CD8-positive, alpha-beta memory T cell (primary cell): ENCODE results near the gene IGF2R. TPM values are rescaled to one million over a fixed set of nuclear protein-coding genes. Genes with fewer than 3 reads are reported as not detected.
"Not testable (repeated sequence)": the region's sequence is repeated elsewhere in the genome, so short reads cannot be mapped to it uniquely, and the experiment has no call there.

Source experiments
- CTCF ChIA-PET: fragments of 350-600 bp; sonication (Branson Sonifier 250); formaldehyde crosslinking; loops from one replicate; lab custom pipeline; 2021; ENCODE audit warnings: antibody characterized with exemption; lab: Charles Lee
- POLR2A ChIA-PET: fragments of 350-600 bp; sonication (Branson Sonifier 250); formaldehyde crosslinking; loops from one replicate; lab custom pipeline; 2021; ENCODE audit warnings: antibody characterized with exemption; lab: Charles Lee
- DNase-seq, 5 donors: peaks; one replicate each; pipeline versions ENCODE4 v3.0.0 to v3.0.0-alpha.2; 2020 to 2022; ENCODE audit warnings: mixed read lengths in 1 of 5
- H3K27ac ChIP-seq: one replicate; pipeline ENCODE4 v1.7.0; 2013; ENCODE audit warnings: low read depth, mild to moderate bottlenecking, low read length, moderate library complexity
- H3K27me3 ChIP-seq: 2 replicates; pipeline ENCODE4 v1.7.0; 2013; ENCODE audit warnings: low read length, mild to moderate bottlenecking; ENCODE audit not compliant: insufficient read depth, poor library complexity, severe bottlenecking
- H3K36me3 ChIP-seq: 2 replicates; pipeline ENCODE4 v1.7.0; 2013; ENCODE audit warnings: mild to moderate bottlenecking, low read length, moderate library complexity; ENCODE audit not compliant: insufficient read depth
- H3K4me1 ChIP-seq: 2 replicates; pipeline ENCODE4 v1.7.0; 2013; ENCODE audit warnings: mild to moderate bottlenecking, low read length, moderate library complexity; ENCODE audit not compliant: insufficient read depth
- H3K4me3 ChIP-seq: 2 replicates; pipeline ENCODE4 v1.7.0; 2013; ENCODE audit warnings: mild to moderate bottlenecking, low read length
- H3K9me3 ChIP-seq: 2 replicates; pipeline ENCODE4 v1.7.0; 2013; ENCODE audit warnings: mild to moderate bottlenecking, low read length
- H3K27ac Mint-ChIP-seq, 8 donors: one replicate each; pipeline ENCODE4 v1.8.0; 2020 to 2021; ENCODE audit warnings: mixed read lengths in 8 of 8, mild to moderate bottlenecking in 6 of 8, inconsistent platforms in 3 of 8, moderate library complexity in 3 of 8
- H3K27me3 Mint-ChIP-seq, 2 donors: one replicate each; pipeline ENCODE4 v1.8.0; 2020 to 2021; ENCODE audit warnings: mixed read lengths in 2 of 2, mild to moderate bottlenecking in 1 of 2, moderate library complexity in 1 of 2
- H3K36me3 Mint-ChIP-seq, 3 donors: one replicate each; pipeline ENCODE4 v1.8.0; 2020 to 2021; ENCODE audit warnings: mixed read lengths in 3 of 3, inconsistent platforms in 1 of 3, mild to moderate bottlenecking in 1 of 3
- H3K4me1 Mint-ChIP-seq, 3 donors: one replicate each; pipeline ENCODE4 v1.8.0; 2020 to 2021; ENCODE audit warnings: mixed read lengths in 3 of 3, inconsistent platforms in 1 of 3, mild to moderate bottlenecking in 1 of 3
- H3K4me3 Mint-ChIP-seq, 7 donors: one replicate each; pipeline ENCODE4 v1.8.0; 2020 to 2021; ENCODE audit warnings: mixed read lengths in 7 of 7, mild to moderate bottlenecking in 6 of 7, moderate library complexity in 4 of 7, inconsistent platforms in 2 of 7
- H3K9me3 Mint-ChIP-seq, 5 donors: one replicate each; pipeline ENCODE4 v1.8.0; 2020 to 2022; ENCODE audit warnings: mixed read lengths in 5 of 5, mild to moderate bottlenecking in 3 of 5, moderate library complexity in 2 of 5, inconsistent platforms in 1 of 5
- polyA plus RNA-seq: library from polyadenylated mRNA; unstranded; fragments of 300-500 nt; fragmentation: Illumina TruSeq; gene quantifications from one replicate; pipeline ENCODE4 v1.2.3, GENCODE V29; 2021
- total RNA-seq, 2 experiments: library from RNA; stranded (reverse); gene quantifications; one replicate each; pipeline ENCODE4 v1.2.3, GENCODE V29; 2021

IGF2R gene
- total and polyA plus RNA-seq, 3 experiments from 2014 or later = 27.5 to 93.7 (median 91.4) TPM

GRCh38 chr6:159966981-159967380, 1.9 kb upstream of the IGF2R start:
- Mint-ChIP-seq H3K27me3 (peaks cover 0 to 2% of the 10 kb centered on the region in 2 donors), H3K9me3 (no peaks in the 10 kb centered on the region), H3K36me3 (peaks cover 0 to 5% (median 0%) of the 10 kb centered on the region in 3 donors), H3K27ac (peak overlapping the region in 1 of 8 donors; percentile 91), H3K4me3 (peak overlapping the region in 1 of 7 donors; percentile 45), H3K4me1 (peaks cover 23 to 25% (median 25%) of the 10 kb centered on the region in 3 donors)
- no peaks in the 10 kb centered on the region for H3K36me3 ChIP-seq
- no peak for DNase-seq
- peaks cover 21% of the 10 kb centered on the region for H3K4me1 ChIP-seq
- CTCF ChIA-PET = no interaction called here
- POLR2A ChIA-PET = interaction anchor here (1.5 kb wide), 1 partner anchor 240 kb away, joined by 3 read pairs; the partner anchor contains the start of gene WTAP
- H3K27me3 ChIP-seq = no peaks in the 10 kb centered on the region
- no peak overlapping the region for H3K4me3 ChIP-seq
- no peak overlapping the region for H3K27ac ChIP-seq
- H3K9me3 ChIP-seq = no peaks in the 10 kb centered on the region

- Mint-ChIP-seq H3K27ac (peak overlapping the region in 1 of 8 donors; percentile 91), H3K4me3 (peak overlapping the region in 5 of 7 donors; percentile 16 to 85 (median 53)), H3K4me1 (peaks cover 30 to 32% (median 31%) of the 10 kb centered on the region in 3 donors)
- H3K27me3 Mint-ChIP-seq, H3K36me3 ChIP-seq, H3K27me3 ChIP-seq, DNase-seq, H3K9me3 Mint-ChIP-seq, H3K9me3 ChIP-seq, H3K4me3 ChIP-seq, H3K36me3 Mint-ChIP-seq: not testable (repeated sequence)
- POLR2A ChIA-PET = interaction anchor here (1.5 to 3.7 kb wide), 2 partner anchors 15 to 241 kb away, joined by 3 to 19 read pairs; partner anchors contain the start of gene WTAP
- H3K27ac ChIP-seq = peak overlapping the region; percentile 62
- CTCF ChIA-PET = interaction anchor here (0.8 kb wide), 1 partner anchor 176 kb away, joined by 3 read pairs; no protein-coding TSS in a partner anchor
- H3K4me1 ChIP-seq = peaks cover 25% of the 10 kb centered on the region
These were observed 1.3 kb upstream of the IGF2R start for GRCh38 chr6:159967621-159968020.

GRCh38 chr6:159969204-159969912, 476 bp downstream of the IGF2R start:
- Histone ChIP-seq H3K4me1 (peaks cover 43% of the 10 kb centered on the region), H3K36me3 (no peaks in the 10 kb centered on the region), H3K27me3 (no peaks in the 10 kb centered on the region), H3K27ac (peak overlapping the region; percentile 71), H3K9me3 (no peaks in the 10 kb centered on the region), H3K4me3 (peak overlapping the region; percentile 45)
- CTCF ChIA-PET = interaction anchor here (0.7 to 1.2 kb wide), 3 partner anchors 9 to 12 kb away, joined by 3 to 4 read pairs (median 3); no protein-coding TSS in a partner anchor
- Mint-ChIP-seq H3K4me1 (peaks cover 47 to 49% (median 49%) of the 10 kb centered on the region in 3 donors), H3K27me3 (peaks cover 0 to 2% of the 10 kb centered on the region in 2 donors), H3K36me3 (peaks cover 0 to 5% (median 0%) of the 10 kb centered on the region in 3 donors), H3K4me3 (peak overlapping the region; percentile 91 to 99 (median 96)), H3K9me3 (no peaks in the 10 kb centered on the region), H3K27ac (peak overlapping the region; percentile 84 to 98 (median 95))
- POLR2A ChIA-PET = interaction anchor here (1.1 to 3.7 kb wide), 4 partner anchors 9 to 178 kb away, joined by 3 to 19 read pairs (median 8); no protein-coding TSS in a partner anchor
- DNase-seq = peak in 2 of 5 donors; percentile 26 to 53

- H3K9me3 ChIP-seq = no peaks in the 10 kb centered on the region
- DNase-seq = peak in 1 of 5 donors; percentile 25
- H3K27ac ChIP-seq = peak overlapping the region; percentile 71
- Mint-ChIP-seq H3K27me3 (peaks cover 0 to 2% of the 10 kb centered on the region in 2 donors), H3K4me1 (peaks cover 53 to 55% (median 54%) of the 10 kb centered on the region in 3 donors), H3K4me3 (peak overlapping the region; percentile 91 to 99 (median 96)), H3K36me3 (peaks cover 0 to 5% (median 0%) of the 10 kb centered on the region in 3 donors), H3K27ac (peak overlapping the region; percentile 84 to 98 (median 95)), H3K9me3 (no peaks in the 10 kb centered on the region)
- CTCF ChIA-PET = interaction anchor here (0.7 to 1.2 kb wide), 3 partner anchors 9 to 11 kb away, joined by 3 to 4 read pairs (median 3); no protein-coding TSS in a partner anchor
- H3K4me3 ChIP-seq = peak overlapping the region; percentile 16
- POLR2A ChIA-PET = interaction anchor here (1.2 to 3.7 kb wide), 3 partner anchors 9 to 46 kb away, joined by 8 to 19 read pairs (median 9); no protein-coding TSS in a partner anchor
- no peaks in the 10 kb centered on the region for H3K27me3 ChIP-seq
- no peaks in the 10 kb centered on the region for H3K36me3 ChIP-seq
- peaks cover 48% of the 10 kb centered on the region for H3K4me1 ChIP-seq
These were observed 1.0 kb downstream of the IGF2R start for GRCh38 chr6:159969921-159970320.

- Mint-ChIP-seq H3K4me3 (peak overlapping the region; percentile 91 to 99 (median 96)), H3K27ac (peak overlapping the region; percentile 84 to 98 (median 95)), H3K27me3 (peaks cover 0 to 2% of the 10 kb centered on the region in 2 donors), H3K36me3 (peaks cover 0 to 5% (median 0%) of the 10 kb centered on the region in 3 donors), H3K9me3 (no peaks in the 10 kb centered on the region), H3K4me1 (peaks cover 58 to 62% (median 61%) of the 10 kb centered on the region in 3 donors)
- DNase-seq = no peak
- Histone ChIP-seq H3K4me1 (peaks cover 53% of the 10 kb centered on the region), H3K36me3 (no peaks in the 10 kb centered on the region), H3K9me3 (no peaks in the 10 kb centered on the region), H3K27ac (peak overlapping the region; percentile 71), H3K4me3 (peak overlapping the region; percentile 16), H3K27me3 (no peaks in the 10 kb centered on the region)
- POLR2A ChIA-PET = interaction anchor here (1.9 to 3.7 kb wide), 2 partner anchors 8 to 12 kb away, joined by 9 to 19 read pairs; no protein-coding TSS in a partner anchor
- CTCF ChIA-PET = interaction anchor here (0.9 to 1.2 kb wide), 2 partner anchors 9 to 10 kb away, joined by 3 read pairs; no protein-coding TSS in a partner anchor
These were observed 1.8 kb downstream of the IGF2R start for GRCh38 chr6:159970659-159971063.

GRCh38 chr6:159971341-159972178, 2.7 kb downstream of the IGF2R start:
- ChIA-PET POLR2A (interaction anchor here (3.7 kb wide), 1 partner anchor 11 kb away, joined by 19 read pairs; no protein-coding TSS in a partner anchor), CTCF (interaction anchor here (0.9 kb wide), 1 partner anchor 9 kb away, joined by 3 read pairs; no protein-coding TSS in a partner anchor)
- peaks cover 0 to 2% of the 10 kb centered on the region in 2 donors for H3K27me3 Mint-ChIP-seq
- no peaks in the 10 kb centered on the region for H3K9me3 Mint-ChIP-seq
- Histone ChIP-seq H3K36me3 (no peaks in the 10 kb centered on the region), H3K4me1 (peaks cover 56% of the 10 kb centered on the region), H3K27ac (no peak overlapping the region), H3K4me3 (no peak overlapping the region), H3K9me3 (no peaks in the 10 kb centered on the region), H3K27me3 (no peaks in the 10 kb centered on the region)
- H3K36me3 Mint-ChIP-seq = peaks cover 0 to 5% (median 0%) of the 10 kb centered on the region in 3 donors
- H3K4me1 Mint-ChIP-seq = peaks cover 66 to 71% (median 70%) of the 10 kb centered on the region in 3 donors
- peak overlapping the region; percentile 84 to 98 (median 93) for H3K4me3 Mint-ChIP-seq
- no peak for DNase-seq
- H3K27ac Mint-ChIP-seq = peak overlapping the region in 6 of 8 donors; percentile 54 to 98 (median 80)
